Right ventricle myocardium inferior (tissue), 1 donor: ENCODE results near the gene ERFL. TPM values are rescaled to one million over a fixed set of nuclear protein-coding genes. Genes with fewer than 3 reads are reported as not detected.

Source experiments
- ATAC-seq: fragments of 200-7000 bp; cut with Tn5 transposase; one replicate; pipeline ENCODE4 v1.9.1; 2020; ENCODE audit warnings: mild to moderate bottlenecking, moderate library complexity
- DNase-seq: peaks from one replicate; pipeline ENCODE4 v3.0.0; 2021; ENCODE audit errors: missing footprints
- intact Hi-C: fragments of 100-400 bp; cut with DNase I; formaldehyde crosslinking; loops from one replicate; pipeline ENCODE4 v1.11.0; 2022
- total RNA-seq: library from RNA; stranded (reverse); fragmentation: NEBNext Ultra II Directional; extraction: Animal tissue kit (Norgen Biotek cat#: 25700); gene quantifications from one replicate; pipeline ENCODE4 v1.2.1, GENCODE V29; 2021
- donor health status: DM: no; HTN: yes; CAD: no; lungs with severe emphysema.

The ERFL gene
- total RNA-seq, 1 donor from 2014 or later, result not detected

DNA sequence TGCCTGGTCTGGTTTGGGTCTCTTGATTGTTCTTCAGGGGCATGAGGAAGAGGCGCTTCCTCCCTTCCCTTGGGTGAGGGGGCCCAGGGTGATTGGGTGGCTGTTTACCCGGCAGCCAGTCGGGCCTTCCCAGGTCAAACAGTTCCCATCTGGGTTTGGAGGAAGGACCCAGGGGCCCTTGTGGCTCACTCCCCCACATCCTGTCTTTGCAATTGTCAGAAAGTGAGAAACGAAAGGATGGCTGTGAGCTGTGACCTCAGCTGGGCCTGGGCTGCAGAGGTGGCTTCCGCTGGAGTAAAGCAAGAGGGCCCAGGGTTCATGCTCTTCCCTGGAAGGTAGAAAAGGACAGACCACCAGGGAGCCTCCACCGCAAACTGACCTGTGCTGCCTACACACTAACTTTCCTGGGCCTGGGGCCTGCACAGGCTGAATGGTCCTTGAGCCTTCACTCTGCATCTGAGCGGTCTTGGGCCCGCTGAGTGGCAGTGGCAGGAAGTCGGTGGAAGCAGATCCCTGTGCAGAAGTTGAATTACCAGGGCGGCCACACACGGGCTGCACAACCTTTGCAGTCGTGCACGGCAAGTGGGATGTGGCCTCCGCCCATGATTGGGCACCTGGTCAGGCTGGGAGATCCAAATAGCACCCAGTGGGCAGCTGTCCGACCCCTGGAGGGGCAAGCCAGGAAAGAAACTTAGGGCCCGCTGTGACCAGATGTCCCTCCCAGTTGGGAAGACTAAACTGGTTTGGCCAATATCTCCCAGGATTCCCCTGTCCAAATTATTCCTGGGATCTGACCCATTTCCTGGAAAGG lies 56.5 kb downstream of the ERFL start:
- DNase-seq (peak; percentile 66), ATAC-seq (no peak)
- intact Hi-C loops, result loop anchor here (2.0 to 5.0 kb wide), 2 partner anchors 61 to 79 kb away; no protein-coding TSS in a partner anchor

DNA sequence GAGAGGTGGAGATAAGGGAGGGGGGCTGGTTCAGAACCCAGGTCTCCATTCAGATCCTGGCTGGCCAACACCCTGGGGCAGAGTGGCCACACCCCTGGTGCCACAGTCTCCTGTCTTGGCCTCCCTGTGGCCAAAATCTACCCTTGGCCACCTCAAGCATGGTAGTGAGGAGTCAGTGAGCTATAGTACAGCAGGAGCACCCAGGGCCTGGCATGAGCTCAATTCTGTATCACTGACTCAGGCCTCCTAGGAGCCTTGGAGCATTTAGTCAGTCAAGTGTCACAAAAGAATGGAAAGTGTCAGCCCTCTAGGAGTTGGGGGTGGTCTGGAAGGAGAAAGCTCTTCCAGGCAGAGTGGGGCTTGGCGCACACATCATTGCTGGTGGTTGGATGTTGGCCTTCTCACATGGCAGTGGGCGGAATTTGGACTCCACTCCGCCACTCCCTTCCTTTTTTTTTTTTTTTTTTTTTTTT lies 57.8 kb downstream of the ERFL start:
- intact Hi-C loops, result loop anchor here (5.0 kb wide), 1 partner anchor 62 kb away; no protein-coding TSS in a partner anchor
- ATAC-seq (no peak), DNase-seq (peak; percentile 15)

DNA sequence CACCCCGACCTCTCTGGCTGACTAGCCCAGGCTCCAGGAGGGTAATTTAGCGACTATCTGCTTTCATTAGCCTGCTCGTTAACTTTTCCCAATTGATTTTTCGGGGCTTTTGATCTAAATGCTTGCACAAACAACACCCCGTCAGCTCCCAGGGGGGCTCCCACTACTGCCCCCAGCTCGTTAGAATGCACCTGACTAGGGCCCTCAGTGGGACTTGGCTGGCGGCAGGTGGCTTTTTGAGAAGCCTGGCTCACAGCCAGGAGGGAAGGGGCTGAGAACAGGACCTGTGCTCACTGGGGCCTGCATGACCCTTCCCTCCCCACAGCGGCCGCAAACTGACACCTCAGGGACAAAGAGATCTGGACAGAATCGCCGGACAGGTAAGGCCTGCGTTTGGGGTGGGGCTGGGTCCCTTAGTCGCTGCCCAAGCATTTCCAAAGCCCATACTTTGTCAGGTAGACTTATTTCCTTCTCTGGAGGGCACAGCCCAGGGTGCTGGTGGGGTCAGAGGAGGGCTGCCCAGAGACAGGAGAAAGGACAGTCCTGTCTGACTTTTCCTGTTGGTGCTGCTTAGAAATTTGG lies 58.8 kb downstream of the ERFL start:
- intact Hi-C loops, result no loop called here
- no peak for ATAC-seq

DNA sequence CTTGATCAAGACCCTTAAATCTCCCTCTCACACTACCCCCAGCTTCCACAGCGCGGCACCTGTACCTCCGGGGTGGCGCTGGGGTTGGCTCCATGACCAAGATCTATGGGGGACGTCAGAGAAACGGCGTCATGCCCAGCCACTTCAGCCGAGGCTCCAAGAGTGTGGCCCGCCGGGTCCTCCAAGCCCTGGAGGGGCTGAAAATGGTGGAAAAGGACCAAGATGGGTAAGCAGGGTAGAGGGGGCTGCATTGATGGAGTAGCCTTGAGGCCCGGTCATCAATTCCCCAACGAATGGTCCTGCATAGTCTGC lies 59.3 kb downstream of the ERFL start:
- DNase-seq, result peak; percentile 34
- intact Hi-C loops, result no loop called here
- no peak for ATAC-seq

More for the DNA sequence above, 58.8 kb downstream of the ERFL start:
- DNase-seq, result peak; percentile 20

DNA sequence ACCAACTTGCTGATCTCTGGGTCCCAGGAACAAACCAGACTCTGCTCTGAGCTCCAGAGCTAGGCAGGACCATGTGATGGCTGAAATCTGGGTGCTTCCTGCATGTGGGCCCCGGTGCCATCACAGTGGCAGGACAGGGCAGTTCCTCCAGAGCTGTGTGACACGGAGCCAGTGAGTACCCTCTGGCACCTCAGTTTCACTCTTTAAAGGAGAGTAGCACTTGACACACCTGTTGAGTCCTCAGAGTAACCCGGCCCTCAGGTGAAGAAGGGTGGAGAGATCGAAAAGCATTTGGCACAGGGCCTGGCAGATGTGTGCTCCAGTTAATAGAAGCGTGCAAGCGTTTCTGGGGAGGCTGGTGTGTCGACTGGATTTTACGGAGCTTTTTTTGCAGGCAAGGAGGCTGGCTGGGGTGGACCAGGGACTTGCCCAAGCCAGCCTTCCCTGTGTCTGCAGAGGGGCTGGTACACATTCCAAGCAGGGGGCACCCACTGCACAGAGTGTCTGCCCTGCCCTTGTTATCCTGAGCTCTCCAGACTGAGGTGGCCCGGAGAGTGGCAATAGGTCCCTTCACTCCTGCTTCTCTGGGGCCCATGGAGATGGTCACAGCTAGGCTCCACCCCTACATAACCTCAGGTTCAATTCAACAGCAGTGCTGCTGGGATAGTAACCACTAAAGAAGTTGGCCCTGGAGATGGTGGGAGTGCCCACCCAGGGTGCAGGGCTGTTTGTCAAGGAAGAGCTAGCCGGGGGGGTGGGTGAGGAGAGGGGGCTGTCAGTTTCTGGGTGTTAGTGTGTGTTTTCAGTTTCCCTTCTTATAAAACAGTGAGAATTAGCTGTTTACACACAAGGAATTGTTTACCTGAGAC lies 59.9 kb downstream of the ERFL start:
- no peak for ATAC-seq
- intact Hi-C loops, result no loop called here
- peak; percentile 23 for DNase-seq

DNA sequence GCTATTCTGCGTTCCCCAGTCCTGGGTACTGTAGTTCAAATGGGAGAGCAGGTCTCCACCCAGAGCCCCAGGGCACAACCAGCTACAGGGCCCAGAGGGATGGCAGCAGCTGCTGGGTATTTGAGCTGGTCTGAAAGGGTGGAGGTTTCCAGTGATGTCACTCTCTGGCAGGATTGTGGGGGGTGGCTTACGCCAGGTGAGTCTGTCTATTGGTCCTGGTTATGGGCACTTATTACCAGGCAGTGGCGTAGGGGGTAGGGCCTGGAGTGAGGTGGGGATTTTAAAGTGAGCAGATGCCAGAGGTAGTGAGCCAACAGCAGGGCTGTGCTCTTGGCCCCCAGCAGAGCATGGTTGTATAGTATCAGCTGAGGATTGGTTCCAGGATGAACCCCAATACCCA lies 62.0 kb downstream of the ERFL start:
- intact Hi-C loops, result no loop called here
- DNase-seq (peak; percentile 4), ATAC-seq (no peak)

DNA sequence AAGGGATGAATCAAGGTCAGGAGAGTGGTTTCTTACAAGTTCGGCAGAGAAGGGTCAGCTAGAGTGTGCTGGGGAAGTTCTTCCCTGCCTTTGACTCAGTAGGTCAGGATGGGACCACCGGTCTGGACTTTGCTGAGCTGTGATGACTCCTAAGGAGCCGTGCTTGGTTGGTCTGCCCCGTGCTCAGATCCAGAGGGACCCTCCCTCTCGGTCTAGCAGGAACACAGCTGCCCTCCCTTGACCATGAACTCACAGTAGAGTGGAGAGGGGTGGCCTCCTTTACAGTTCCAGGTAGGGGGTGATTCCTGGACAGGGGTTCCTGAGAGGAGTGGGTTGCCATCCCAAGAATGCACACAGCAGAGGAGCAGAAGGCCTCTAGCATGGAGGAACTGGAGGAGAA lies 63.9 kb downstream of the ERFL start:
- DNase-seq (peak; percentile 41), ATAC-seq (no peak)
- intact Hi-C loops, result loop anchor here (5.0 kb wide), 1 partner anchor 93 kb away; the partner anchor contains the start of gene RABAC1

DNA sequence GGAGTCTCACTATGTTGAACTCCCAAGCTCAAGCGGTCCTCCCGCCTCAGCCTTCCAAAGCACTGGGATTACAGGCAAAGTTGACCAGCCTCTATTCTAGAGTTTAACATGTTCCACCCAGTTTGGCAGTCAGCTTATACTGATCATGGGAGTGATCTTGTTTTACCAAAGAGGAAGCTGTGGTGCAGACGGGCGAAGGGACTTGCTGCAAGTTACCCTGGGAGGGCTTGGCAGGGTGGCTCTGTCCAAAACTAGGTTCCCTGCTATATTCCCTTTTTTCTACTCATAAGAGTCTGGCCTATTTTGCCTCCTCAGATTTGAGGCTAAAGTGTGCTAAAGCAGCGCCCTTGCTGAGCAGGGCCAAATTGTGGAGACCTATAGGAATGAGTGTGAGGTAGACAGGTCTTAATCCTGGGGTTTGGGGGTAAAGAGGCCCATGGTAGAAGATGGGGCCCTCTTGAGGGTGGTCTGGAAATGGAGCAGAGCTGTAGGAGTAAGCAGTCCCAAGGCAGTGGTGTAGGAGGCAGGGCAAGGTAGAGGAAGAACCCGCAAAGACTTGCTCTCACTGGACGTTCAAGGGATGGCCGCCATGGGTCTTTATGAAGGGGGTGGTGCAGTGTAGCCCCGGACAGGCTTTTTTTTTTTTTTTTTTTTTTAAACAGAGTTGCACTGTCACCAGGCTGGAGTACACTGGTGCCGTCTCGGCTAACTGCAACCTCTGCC lies 64.9 kb downstream of the ERFL start:
- no peak for ATAC-seq
- peak; percentile 41 for DNase-seq
- intact Hi-C loops, result loop anchor here (5.0 kb wide), 1 partner anchor 94 kb away; the partner anchor contains the start of gene RABAC1

DNA sequence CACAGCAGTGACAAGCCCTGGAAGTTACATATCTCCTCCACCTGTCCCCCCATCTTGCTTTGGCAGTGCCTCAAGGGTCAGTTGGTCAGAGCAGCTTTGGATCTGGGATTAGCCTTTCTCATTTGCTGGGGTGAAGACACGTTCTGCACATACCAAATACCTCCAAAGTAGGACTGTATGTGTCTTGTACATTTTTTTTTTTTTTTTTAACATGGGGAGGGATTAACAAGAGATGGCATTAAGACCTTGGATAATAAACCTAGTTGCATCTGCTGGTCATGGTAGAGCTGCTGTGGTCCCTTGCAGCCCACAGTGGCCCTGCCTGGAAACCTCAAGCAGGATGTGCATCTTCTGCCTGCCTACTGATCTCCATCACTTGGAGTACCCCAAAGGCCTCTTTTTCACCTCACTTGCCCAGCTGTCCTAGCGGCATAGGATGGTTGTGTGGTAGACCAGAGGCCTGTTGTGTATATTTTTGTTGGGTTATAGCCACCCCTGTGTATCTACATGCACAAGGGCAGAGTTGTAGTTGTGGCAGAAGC lies 65.7 kb downstream of the ERFL start:
- ATAC-seq, result no peak
- no peak for DNase-seq
- intact Hi-C loops, result loop anchor here (5.0 kb wide), 1 partner anchor 95 kb away; the partner anchor contains the start of gene RABAC1

DNA sequence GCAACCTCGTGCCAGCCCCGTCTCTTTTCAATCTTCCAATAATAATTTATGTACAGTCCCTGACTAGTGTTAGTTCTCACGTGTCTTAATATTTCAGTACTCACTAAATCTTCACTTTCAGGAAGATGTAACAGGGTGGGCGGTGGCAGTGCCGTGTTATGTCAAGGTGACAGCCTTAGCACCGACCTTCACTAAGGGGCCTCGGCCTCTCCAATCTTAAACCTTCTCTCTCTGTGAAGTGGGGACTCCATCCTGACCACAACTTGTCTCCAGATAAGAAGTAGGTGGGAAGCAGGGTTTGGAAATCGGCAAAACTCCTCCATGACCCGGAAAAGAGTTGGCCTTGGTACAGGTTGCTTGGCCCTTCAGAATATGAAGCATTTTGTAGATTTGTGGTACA lies 66.4 kb downstream of the ERFL start:
- intact Hi-C loops, result loop anchor here (5.0 kb wide), 1 partner anchor 95 kb away; the partner anchor contains the start of gene RABAC1
- DNase-seq (no peak), ATAC-seq (no peak)

DNA sequence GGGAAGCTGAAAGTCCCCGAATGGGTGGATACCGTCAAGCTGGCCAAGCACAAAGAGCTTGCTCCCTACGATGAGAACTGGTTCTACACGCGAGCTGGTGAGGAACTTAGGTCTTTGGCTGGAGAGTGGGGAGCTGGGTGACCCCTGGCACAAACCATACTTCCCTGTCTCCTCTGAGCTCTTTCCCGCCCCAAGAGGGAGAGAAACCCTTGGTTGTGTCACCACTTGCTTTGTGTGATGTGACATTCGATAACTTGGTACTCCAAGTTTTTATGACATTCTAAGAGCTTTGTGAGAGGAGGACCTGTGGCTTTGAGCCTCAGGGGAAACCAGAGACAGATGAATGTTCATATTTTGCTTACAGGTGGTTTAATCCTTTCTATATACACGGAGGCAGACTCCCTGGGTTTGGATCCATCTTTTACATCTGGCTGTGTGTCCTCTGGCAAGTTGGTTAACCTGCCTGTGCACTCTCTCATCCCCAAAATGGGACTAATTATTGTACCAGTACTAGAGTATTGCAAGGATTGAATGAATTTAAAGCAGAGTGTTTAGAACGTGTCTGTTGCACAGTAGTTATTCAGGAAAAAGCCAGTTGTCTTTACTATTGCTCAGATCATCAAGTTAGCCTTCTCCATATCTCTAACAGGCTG lies 67.0 kb downstream of the ERFL start:
- intact Hi-C loops, result loop anchor here (5.0 kb wide), 1 partner anchor 96 kb away; the partner anchor contains the start of gene RABAC1
- ATAC-seq, result no peak
- no peak for DNase-seq

DNA sequence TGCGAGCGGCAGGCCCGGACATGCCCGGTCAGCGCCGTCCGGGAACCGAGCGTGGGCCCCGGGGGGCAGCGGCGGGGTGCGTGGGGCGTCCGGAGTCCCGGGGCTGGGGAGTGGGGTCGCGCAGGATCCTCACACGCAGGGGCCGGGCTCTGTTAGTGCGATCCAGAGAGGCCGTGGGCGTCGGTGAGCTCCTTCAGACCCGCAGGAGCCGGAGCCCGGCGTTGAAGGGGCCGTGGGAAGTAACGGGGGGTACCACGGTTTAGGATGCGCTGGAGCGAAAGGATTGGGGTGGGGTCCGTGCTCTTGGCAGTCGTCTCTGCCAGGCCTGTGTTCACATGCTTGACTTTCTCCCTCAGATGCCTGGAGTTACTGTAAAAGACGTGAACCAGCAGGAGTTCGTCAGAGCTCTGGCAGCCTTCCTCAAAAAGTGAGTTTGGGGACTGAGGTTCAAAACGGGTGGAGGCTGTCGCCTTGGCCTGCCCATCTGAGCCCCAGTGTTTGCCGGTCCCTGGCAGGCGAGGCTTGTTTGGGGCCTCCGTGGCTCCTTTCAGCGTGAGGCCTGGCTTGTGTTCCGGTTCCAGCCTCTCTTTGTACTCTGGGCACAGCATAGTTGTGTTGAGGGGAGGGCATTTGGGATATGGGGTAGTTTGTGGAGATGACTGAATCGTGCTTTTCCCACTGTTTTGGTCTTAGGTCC lies 67.7 kb downstream of the ERFL start:
- intact Hi-C loops, result loop anchor here (5.0 kb wide), 1 partner anchor 97 kb away; the partner anchor contains the start of gene RABAC1
- DNase-seq (peak; percentile 76), ATAC-seq (no peak)

DNA sequence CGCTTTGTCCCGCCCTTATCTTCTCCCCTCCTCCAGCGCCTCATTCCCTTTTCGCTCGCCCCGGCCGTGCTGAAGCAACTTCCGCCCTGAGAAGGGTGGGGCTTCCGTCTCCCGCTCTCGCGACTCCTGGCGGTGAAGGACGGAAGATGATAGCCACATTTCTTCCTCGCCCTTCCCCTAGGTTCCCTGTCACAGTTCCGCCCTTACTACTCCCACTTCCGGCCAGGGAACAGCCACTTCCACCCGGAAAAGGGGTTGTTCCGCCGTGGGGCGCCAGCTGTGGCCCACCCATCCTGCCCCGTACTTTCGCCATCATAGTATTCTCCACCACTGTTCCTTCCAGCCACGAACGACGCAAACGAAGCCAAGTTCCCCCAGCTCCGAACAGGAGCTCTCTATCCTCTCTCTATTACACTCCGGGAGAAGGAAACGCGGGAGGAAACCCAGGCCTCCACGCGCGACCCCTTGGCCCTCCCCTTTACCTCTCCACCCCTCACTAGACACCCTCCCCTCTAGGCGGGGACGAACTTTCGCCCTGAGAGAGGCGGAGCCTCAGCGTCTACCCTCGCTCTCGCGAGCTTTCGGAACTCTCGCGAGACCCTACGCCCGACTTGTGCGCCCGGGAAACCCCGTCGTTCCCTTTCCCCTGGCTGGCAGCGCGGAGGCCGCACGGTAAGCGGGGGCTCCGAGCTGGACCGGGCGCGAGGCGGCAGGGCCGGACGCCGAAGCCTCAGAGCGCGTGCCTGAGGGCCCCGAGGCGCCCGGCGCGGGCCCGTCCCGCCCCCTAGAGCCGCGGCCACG lies 68.4 kb downstream of the ERFL start, which contains the start of gene RPS19:
TSS of gene RPS19 (plus strand) at position 638 of the 801 bp plus-strand sequence. CDS start 520 bp downstream, outside the sequence.
- DNase-seq (peak; percentile 99), ATAC-seq (peak; percentile 97)
- intact Hi-C loops, result loop anchor here (1.0 to 5.0 kb wide), 2 partner anchors 24 to 97 kb away; partner anchors contain the start of gene RABAC1

DNA sequence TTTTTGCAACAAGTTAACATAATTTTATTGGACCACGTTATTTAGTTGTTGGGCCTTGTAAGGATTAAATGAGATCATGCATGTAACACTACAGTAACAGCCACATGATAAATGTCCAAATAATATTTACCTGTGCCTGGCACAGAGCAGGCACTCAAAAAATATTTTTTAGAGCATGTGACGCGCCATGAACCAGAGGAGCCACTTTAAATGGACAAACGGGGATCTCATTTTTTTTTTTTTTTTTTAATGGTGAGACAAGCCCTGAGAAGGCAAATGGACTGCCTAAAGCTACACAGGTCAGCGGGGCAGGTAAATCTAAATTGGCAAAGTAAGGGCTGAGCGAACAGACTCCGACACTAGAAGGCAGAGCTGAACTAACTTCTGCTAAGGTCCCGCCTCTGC lies 69.0 kb downstream of the ERFL start:
- DNase-seq, result no peak
- intact Hi-C loops, result loop anchor here (1.0 kb wide), 1 partner anchor 25 kb away; no protein-coding TSS in a partner anchor
- no peak for ATAC-seq
